Choroid plexus epithelial cell (primary cell): ENCODE results near the gene KCNT2.

Experiments used
- DNase-seq: peaks from one replicate; pipeline ENCODE4 v3.0.0-alpha.2; 2010; ENCODE audit warnings: low read depth
- H3K4me3 ChIP-seq: 2 replicates; pipeline ENCODE4 v1.5.1; 2011; ENCODE audit warnings: low read depth, mild to moderate bottlenecking, control low read depth, low read length, moderate library complexity
- TF ChIP-seq, protein P1 (sequence below): conservative IDR thresholded peaks from 2 replicates; pipeline ENCODE4 v1.5.1; 2011; ENCODE audit warnings: low read depth, mild to moderate bottlenecking, control low read depth, inconsistent platforms, low read length, moderate library complexity

The KCNT2 gene

DNA sequence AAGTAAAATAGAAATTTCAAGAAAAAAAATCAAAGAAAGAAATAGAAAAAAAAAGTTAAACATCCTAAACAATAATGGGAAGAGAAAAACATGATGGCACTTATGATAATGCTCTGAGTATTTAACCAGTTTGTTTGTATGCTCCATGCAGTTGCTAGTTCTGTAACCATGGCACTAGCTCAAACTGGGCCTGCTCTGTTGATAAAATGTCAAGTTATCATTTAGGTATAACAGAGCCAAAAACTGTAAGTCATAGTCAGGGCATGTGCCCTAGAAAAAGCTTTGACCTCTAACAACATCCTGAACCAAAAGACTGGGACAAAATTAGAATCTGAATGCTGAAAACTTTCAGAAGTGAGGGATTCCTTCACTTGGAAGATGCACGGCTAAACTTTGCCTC, 148.9 kb downstream of the KCNT2 start:
- TF ChIP-seq, protein P1, sequence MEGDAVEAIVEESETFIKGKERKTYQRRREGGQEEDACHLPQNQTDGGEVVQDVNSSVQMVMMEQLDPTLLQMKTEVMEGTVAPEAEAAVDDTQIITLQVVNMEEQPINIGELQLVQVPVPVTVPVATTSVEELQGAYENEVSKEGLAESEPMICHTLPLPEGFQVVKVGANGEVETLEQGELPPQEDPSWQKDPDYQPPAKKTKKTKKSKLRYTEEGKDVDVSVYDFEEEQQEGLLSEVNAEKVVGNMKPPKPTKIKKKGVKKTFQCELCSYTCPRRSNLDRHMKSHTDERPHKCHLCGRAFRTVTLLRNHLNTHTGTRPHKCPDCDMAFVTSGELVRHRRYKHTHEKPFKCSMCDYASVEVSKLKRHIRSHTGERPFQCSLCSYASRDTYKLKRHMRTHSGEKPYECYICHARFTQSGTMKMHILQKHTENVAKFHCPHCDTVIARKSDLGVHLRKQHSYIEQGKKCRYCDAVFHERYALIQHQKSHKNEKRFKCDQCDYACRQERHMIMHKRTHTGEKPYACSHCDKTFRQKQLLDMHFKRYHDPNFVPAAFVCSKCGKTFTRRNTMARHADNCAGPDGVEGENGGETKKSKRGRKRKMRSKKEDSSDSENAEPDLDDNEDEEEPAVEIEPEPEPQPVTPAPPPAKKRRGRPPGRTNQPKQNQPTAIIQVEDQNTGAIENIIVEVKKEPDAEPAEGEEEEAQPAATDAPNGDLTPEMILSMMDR: no peak
- no peak overlapping the region for H3K4me3 ChIP-seq
- no peak for DNase-seq

DNA sequence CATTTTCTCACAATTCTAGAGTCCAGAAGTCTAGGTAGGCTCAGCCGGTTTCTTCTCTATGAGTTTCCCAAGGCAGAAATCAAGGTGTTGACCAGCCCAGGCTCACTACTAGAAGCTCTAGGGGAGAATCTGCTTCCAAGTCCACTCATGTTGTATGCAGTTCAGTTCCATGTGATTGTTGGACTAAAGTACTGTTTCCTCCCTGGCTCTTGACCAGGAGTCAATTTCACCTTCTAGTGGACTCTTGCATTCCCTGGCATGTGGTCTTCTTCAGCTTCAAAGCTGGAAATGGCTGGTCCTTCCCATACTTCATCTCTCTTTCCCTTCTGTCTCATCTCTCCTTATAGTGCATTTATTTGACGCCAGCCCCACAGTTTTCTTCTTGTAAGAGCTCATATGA, 153.4 kb downstream of the KCNT2 start:
- TF ChIP-seq, protein P1: no peak
- DNase-seq: no peak
- no peak overlapping the region for H3K4me3 ChIP-seq

DNA sequence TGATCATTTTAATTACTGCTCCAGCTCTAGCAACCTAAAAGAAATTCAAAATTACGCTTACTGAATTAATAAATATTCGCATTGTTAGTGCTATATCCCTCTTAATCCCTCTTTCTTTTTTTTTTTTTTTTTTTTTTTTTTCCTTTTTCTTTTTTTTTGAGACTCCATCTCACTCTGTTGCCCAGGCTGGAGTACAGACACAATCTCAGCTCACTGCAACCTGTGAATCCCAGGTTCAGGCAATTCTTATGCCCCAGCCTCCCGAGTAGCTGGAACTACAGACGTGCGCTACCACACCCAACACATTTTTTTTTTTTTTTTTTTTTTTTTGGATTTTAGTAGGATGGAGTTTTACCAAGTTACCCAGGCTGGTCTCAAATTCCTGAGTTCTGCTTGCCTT, 157.1 kb downstream of the KCNT2 start:
- DNase-seq: no peak
- H3K4me3 ChIP-seq: no peak overlapping the region
- TF ChIP-seq, protein P1: no peak

DNA sequence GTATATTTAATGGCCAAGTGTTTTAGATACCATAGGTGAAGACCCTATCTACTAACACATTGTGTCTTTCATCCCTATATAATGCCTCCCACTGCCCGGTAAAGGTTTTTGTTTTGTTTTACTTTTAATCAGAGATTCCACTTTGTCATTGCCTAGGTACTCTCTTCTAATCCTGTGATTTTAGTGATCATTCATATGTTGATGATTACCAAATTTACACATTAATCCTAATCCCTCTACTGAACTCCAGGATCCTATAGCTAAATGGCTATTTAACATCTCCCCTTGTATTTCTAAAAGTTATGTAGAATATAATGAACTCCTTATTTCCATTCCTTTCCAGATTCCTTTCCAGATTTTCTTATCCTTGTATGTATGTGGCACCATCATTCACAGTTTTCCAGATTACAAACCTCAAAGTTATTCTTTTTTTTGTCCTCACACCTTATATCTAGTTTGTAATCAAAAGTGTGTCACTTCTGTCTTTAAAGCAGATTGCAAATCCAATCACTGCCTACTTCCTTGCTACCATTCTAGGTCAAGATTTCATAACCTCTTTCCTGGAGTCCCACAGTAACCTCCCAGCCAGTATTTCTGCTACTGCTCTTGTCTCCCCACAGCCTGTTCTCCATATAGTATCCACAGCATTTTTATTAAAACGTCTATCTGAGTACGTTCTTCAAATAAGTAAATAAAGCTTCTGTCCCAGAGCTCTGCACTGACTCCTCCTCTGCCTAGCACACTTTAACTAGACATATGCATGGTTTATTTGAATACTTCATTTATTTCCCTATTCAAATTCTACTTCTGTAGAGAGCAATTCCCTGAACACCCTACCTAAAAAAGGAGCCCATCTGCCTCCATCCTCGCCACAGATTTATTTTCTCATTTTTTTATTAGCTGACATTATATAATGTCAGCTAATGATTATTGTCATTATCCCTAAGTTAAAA, 157.8 kb downstream of the KCNT2 start:
- no peak for DNase-seq
- H3K4me3 ChIP-seq: no peak overlapping the region
- TF ChIP-seq, protein P1: no peak

DNA sequence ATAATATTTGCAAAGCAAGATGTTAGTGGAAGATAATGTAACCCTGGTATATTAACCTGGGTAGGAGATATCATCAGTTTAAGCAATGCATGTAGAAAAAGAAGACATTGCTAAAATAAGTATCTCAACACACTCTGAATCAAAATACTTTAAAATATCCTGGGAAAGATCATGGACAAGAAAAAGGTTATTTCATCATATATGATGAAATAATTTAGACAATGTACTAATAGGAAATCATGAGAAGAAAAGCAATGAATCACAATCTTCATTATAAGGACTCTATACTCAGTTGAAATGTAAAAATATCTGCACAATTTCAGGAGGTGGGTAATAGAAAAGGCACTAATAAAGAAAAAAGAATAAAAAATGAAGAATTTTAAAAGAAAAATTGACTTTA, 158.8 kb downstream of the KCNT2 start:
- TF ChIP-seq, protein P1: no peak
- no peak overlapping the region for H3K4me3 ChIP-seq
- no peak for DNase-seq

DNA sequence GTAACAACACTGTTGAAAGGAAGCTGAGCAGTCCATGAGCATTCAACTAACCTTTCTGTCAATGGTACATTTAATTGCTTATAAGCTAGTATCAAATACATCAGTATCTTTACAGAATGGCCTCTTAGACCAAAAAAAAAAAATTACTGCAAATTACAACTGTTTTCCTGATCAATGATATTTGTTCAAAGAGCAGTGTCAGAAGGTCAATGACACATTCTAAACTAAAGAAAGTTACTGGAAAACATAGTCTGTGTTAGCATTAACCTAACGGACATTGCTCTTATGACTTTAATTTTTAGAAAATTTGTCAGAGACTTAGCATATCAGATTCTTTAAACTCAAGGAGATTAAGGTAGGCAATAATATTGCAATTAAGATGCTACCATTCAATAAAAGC, 162.5 kb downstream of the KCNT2 start:
- TF ChIP-seq, protein P1: no peak
- H3K4me3 ChIP-seq: no peak overlapping the region
- no peak for DNase-seq

DNA sequence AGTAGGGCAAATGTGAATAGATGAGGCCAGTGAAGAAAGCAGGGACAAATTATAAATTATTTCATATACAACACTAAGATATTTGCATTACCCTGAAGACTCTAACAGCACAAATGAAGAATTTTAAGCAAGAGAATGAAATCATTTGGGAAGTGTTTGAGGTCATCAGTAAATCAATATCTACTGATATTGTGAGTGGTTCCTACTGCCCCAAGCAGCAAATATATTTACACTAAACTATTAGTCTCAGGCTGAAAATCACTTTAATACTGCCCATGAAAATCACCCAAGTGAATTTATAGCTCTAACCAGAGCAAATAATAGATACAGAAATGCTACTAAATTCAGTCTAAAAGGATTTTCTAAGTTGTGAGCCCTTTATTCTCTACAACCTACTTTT, 163.6 kb downstream of the KCNT2 start:
- DNase-seq: no peak
- TF ChIP-seq, protein P1: no peak

More for the DNA sequence above, 163.6 kb downstream of the KCNT2 start:
- H3K4me3 ChIP-seq: no peak overlapping the region
